NT2/D1 (cell line): ENCODE data around the gene NCS1.

Experiments
- YY1 ChIP-seq: IDR thresholded peaks from 2 replicates; pipeline ENCODE4 v1.6.1; 2011; ENCODE audit not compliant: insufficient read length, insufficient read depth
- ZNF274 ChIP-seq: IDR thresholded peaks from 2 replicates; pipeline ENCODE4 v1.6.1; 2011; ENCODE audit warnings: mild to moderate bottlenecking, low read depth, low read length

GRCh38 chr9:130191749-130192120 is 19.5 kb downstream of the NCS1 start:
- no peak for TF ChIP-seq ZNF274
- no peak for TF ChIP-seq YY1
